Embryonic facial prominence (tissue), 1 donor: ENCODE data around the gene EIF3F.
A peak's percentile ranks its signal among the peaks of the same experiment; 100 is the strongest.
"Not testable (repeated sequence)": the region's sequence is repeated elsewhere in the genome, so short reads cannot be mapped to it uniquely, and the experiment has no call there.

ENCODE experiments used
- DNase-seq: peaks from one replicate; pipeline ENCODE4 v3.0.0-alpha.2; 2016; ENCODE audit errors: extremely low spot score

The EIF3F gene

GRCh38 chr11:7986768-7987559 lies at the start of gene EIF3F:
EIF3F (plus strand) TSS chr11:7987337; CDS start chr11:7987353, 16 bp downstream.
- DNase-seq = peak; percentile 98

GRCh38 chr11:7941146-7941545 lies 46.0 kb upstream of the EIF3F start:
- no peak for DNase-seq

- no peak for DNase-seq
Measured at GRCh38 chr11:7941608-7942007, 45.5 kb upstream of the EIF3F start, which contains the start of gene OR10A3. OR10A3 (minus strand) TSS chr11:7941708; CDS start chr11:7939520, 2,188 bp downstream.

GRCh38 chr11:7944123-7944522 lies 43.0 kb upstream of the EIF3F start:
- no peak for DNase-seq

GRCh38 chr11:7949934-7950333 lies 37.2 kb upstream of the EIF3F start:
- DNase-seq = no peak

- DNase-seq = no peak
Measured at GRCh38 chr11:7955191-7955590, 31.9 kb upstream of the EIF3F start.

- DNase-seq = no peak
Measured at GRCh38 chr11:7964261-7964660, 22.9 kb upstream of the EIF3F start.

- DNase-seq = no peak
Measured at GRCh38 chr11:7964873-7965272, 22.3 kb upstream of the EIF3F start.

- DNase-seq = no peak
Measured at GRCh38 chr11:7965386-7965785, 21.8 kb upstream of the EIF3F start, which contains the start of gene NLRP10. NLRP10 (minus strand) TSS chr11:7965447; CDS start chr11:7963495, 1,952 bp downstream.

GRCh38 chr11:7967097-7967496 lies 20.0 kb upstream of the EIF3F start:
- DNase-seq = no peak

- DNase-seq = no peak
Measured at GRCh38 chr11:7967826-7968225, 19.3 kb upstream of the EIF3F start.

- DNase-seq = no peak
Measured at GRCh38 chr11:7968686-7969085, 18.5 kb upstream of the EIF3F start.

- no peak for DNase-seq
Measured at GRCh38 chr11:7969756-7970646, 17.1 kb upstream of the EIF3F start.

GRCh38 chr11:7971846-7972245 lies 15.3 kb upstream of the EIF3F start:
- no peak for DNase-seq

GRCh38 chr11:7973011-7973410 lies 14.1 kb upstream of the EIF3F start:
- no peak for DNase-seq

GRCh38 chr11:7974668-7975067 lies 12.5 kb upstream of the EIF3F start:
- no peak for DNase-seq

- DNase-seq = no peak
Measured at GRCh38 chr11:7977232-7977917, 9.8 kb upstream of the EIF3F start.

- DNase-seq = no peak
Measured at GRCh38 chr11:7981619-7982157, 5.4 kb upstream of the EIF3F start.

GRCh38 chr11:7982582-7983119 lies 4.5 kb upstream of the EIF3F start:
- no peak for DNase-seq

GRCh38 chr11:7983832-7984590 lies 3.1 kb upstream of the EIF3F start:
- DNase-seq = no peak

- not testable (repeated sequence) for DNase-seq
Measured at GRCh38 chr11:7987560-7987883, 385 bp downstream of the EIF3F start.
